WERI-Rb-1 (cell line): ENCODE measurements around the gene TNIK.

Experiments
- DNase-seq: peaks from one replicate; pipeline ENCODE4 v3.0.0-alpha.2; 2020
- H3K27ac ChIP-seq: fragments of 250-450 bp; sonication (Bioruptor Pico); 2 replicates; pipeline ENCODE4 v1.5.1; 2020; ENCODE audit warnings: mild to moderate bottlenecking, moderate library complexity
- H3K27me3 ChIP-seq: fragments of 250-450 bp; sonication (Bioruptor Pico); 2 replicates; pipeline ENCODE4 v1.5.1; 2021; ENCODE audit warnings: mild to moderate bottlenecking, low read depth, moderate library complexity; ENCODE audit not compliant: insufficient read depth, severe bottlenecking
- H3K36me3 ChIP-seq: fragments of 250-450 bp; sonication (Bioruptor Pico); 2 replicates; pipeline ENCODE4 v1.5.1; 2020; ENCODE audit warnings: mild to moderate bottlenecking, moderate library complexity
- H3K4me3 ChIP-seq: 2 replicates; pipeline ENCODE4 v1.5.1; 2011; ENCODE audit warnings: low read depth, mild to moderate bottlenecking, control low read depth, low read length
- H3K9me3 ChIP-seq: fragments of 250-450 bp; sonication (Bioruptor Pico); 2 replicates; pipeline ENCODE4 v1.5.1; 2021; ENCODE audit warnings: mild to moderate bottlenecking, moderate library complexity; ENCODE audit not compliant: severe bottlenecking
- TF ChIP-seq, protein P1 (sequence below): IDR thresholded peaks from 2 replicates; pipeline ENCODE4 v1.5.1; 2011; ENCODE audit warnings: low read depth, mild to moderate bottlenecking, control low read depth, inconsistent platforms, low read length

Gene TNIK

GRCh38 chr3:171059978-171060377, 400.2 kb downstream of the TNIK start:
- no peak for DNase-seq
- H3K9me3 ChIP-seq = no peaks in the 10 kb centered on the region
- H3K4me3 ChIP-seq = no peak overlapping the region
- TF ChIP-seq, protein P1, sequence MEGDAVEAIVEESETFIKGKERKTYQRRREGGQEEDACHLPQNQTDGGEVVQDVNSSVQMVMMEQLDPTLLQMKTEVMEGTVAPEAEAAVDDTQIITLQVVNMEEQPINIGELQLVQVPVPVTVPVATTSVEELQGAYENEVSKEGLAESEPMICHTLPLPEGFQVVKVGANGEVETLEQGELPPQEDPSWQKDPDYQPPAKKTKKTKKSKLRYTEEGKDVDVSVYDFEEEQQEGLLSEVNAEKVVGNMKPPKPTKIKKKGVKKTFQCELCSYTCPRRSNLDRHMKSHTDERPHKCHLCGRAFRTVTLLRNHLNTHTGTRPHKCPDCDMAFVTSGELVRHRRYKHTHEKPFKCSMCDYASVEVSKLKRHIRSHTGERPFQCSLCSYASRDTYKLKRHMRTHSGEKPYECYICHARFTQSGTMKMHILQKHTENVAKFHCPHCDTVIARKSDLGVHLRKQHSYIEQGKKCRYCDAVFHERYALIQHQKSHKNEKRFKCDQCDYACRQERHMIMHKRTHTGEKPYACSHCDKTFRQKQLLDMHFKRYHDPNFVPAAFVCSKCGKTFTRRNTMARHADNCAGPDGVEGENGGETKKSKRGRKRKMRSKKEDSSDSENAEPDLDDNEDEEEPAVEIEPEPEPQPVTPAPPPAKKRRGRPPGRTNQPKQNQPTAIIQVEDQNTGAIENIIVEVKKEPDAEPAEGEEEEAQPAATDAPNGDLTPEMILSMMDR = no peak
- H3K27me3 ChIP-seq = no peaks in the 10 kb centered on the region
- H3K27ac ChIP-seq = no peak overlapping the region
- H3K36me3 ChIP-seq = no peaks in the 10 kb centered on the region

- TF ChIP-seq, protein P1 = no peak
- Histone ChIP-seq H3K36me3 (no peaks in the 10 kb centered on the region), H3K9me3 (no peaks in the 10 kb centered on the region), H3K4me3 (no peak overlapping the region), H3K27me3 (no peaks in the 10 kb centered on the region), H3K27ac (no peak overlapping the region)
- DNase-seq = no peak
Measured at GRCh38 chr3:171058873-171059603, 401.2 kb downstream of the TNIK start.

DNA sequence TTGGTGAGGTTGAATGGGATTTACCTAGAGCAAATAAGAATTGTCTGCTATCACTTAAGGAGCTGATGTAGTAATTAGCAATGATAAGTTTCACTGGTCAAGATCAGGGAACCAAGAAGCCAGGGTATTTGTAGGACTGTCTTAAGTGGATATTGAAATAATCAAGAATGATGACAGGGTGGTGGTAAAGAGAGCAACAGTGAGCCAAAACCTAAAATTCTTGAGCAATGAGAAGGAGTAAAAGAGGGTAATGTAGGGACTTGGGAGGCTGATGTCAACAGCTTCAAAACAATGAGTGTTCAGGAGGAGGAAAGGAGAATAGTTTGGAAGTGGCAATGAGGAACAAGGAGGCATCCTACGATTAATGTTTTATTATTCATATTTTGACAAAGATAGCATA, 402.1 kb downstream of the TNIK start:
- no peak overlapping the region for H3K4me3 ChIP-seq
- H3K9me3 ChIP-seq = no peaks in the 10 kb centered on the region
- no peaks in the 10 kb centered on the region for H3K36me3 ChIP-seq
- no peak for DNase-seq
- H3K27ac ChIP-seq = no peak overlapping the region
- H3K27me3 ChIP-seq = no peaks in the 10 kb centered on the region
- TF ChIP-seq, protein P1 = no peak

- TF ChIP-seq, protein P1 = no peak
- Histone ChIP-seq H3K27me3 (no peaks in the 10 kb centered on the region), H3K4me3 (no peak overlapping the region), H3K27ac (no peak overlapping the region), H3K36me3 (no peaks in the 10 kb centered on the region), H3K9me3 (no peaks in the 10 kb centered on the region)
- DNase-seq = no peak
Measured at GRCh38 chr3:171057072-171057471, 403.1 kb downstream of the TNIK start.

DNA sequence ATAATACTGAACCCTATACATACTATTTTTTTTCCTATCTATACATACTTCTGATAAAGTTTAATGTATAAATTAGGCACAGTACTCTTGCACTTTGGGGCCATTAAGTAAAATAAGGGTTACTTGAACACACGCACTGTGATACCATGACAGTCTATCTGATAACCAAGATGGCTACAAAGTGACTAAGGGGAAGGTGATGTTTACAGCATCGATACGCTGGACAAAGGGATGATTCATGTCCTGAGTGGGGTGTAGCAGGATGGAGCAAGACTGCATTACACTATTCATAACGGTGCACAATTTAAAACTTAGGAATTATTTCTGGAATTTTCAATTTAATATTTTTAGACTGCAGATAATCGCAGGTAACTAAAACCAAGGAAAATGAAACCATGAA, 403.7 kb downstream of the TNIK start:
- Histone ChIP-seq H3K9me3 (no peaks in the 10 kb centered on the region), H3K4me3 (no peak overlapping the region), H3K27me3 (no peaks in the 10 kb centered on the region), H3K36me3 (no peaks in the 10 kb centered on the region), H3K27ac (no peak overlapping the region)
- TF ChIP-seq, protein P1 = no peak
- DNase-seq = no peak
